GM18498 (cell line): ENCODE results near the gene USP6.
"Not testable (repeated sequence)": the region's sequence is repeated elsewhere in the genome, so short reads cannot be mapped to it uniquely, and the experiment has no call there.

Source experiments
- ATAC-seq: cut with Tn5 transposase; IDR thresholded peaks from one replicate; pipeline ENCODE4 v1.9.1; 2021; ENCODE audit warnings: mild to moderate bottlenecking, moderate library complexity; ENCODE audit not compliant: unreplicated experiment

USP6 gene

DNA sequence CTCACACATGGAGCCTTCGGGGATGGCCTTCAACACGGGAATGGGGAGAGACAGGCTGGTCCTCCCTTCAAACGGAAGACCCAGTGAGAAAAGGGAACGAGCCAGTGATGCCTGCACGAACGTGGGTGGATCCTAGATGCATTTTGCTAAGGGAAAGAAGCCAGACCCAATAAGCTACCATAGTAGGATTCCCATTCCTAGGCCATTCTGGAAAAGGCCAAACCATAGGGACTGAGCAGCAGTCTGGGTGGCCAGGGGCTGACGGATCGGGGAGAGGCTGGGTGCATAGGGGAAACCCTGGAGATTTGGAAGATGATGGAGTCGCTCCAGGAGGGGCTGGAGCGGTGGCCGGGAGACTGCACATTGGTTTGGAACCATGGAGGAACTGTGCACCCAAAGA, 18.7 kb downstream of the USP6 start:
- not testable (repeated sequence) for ATAC-seq

- not testable (repeated sequence) for ATAC-seq
Measured at GRCh38 chr17:5135131-5135712, 19.4 kb downstream of the USP6 start.

GRCh38 chr17:5135726-5136579, 20.1 kb downstream of the USP6 start:
- no peak for ATAC-seq

DNA sequence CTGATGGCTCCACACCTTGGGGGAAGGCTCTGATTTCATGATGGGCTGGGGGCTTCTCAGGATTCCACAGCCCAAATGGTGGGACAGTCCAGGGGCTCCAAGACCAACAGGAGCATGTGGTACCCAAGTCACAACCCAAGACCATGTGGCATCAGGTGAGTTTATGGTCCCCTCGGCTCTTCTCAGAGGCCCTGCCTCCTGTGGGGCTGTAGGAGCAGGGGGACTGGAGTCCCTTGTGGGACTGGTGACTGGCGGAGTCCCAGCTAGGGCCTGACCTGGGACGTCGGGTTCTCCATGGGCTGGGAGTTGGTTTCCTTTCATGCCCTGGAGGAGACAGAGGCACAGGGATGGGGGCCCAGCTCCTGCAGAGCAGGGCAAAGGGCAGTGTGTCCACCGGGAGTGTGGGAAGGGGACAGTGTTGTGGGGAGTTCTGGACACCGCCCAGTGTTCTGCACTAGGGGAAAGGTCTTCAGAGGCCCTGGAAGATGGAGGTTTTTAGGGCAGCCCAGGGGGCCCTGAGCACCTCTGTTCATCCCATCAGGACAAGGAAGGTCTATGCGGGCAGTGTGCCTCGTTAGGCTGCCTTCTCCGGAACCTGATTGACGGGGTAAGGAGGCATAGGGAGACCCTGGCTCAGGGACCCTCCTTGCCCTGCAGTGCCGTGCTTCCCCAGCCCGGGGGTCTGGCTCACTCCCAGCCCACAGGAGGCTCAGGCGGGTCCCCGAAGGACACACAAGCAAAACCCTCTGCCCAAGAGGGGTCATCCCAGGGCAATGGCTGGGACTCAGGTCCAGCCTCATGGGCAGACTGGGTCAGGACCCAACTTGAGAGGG, 21.0 kb downstream of the USP6 start:
- ATAC-seq = not testable (repeated sequence)

GRCh38 chr17:5137511-5138197, 21.8 kb downstream of the USP6 start:
- ATAC-seq = not testable (repeated sequence)

GRCh38 chr17:5138198-5138544, 22.3 kb downstream of the USP6 start:
- not testable (repeated sequence) for ATAC-seq

DNA sequence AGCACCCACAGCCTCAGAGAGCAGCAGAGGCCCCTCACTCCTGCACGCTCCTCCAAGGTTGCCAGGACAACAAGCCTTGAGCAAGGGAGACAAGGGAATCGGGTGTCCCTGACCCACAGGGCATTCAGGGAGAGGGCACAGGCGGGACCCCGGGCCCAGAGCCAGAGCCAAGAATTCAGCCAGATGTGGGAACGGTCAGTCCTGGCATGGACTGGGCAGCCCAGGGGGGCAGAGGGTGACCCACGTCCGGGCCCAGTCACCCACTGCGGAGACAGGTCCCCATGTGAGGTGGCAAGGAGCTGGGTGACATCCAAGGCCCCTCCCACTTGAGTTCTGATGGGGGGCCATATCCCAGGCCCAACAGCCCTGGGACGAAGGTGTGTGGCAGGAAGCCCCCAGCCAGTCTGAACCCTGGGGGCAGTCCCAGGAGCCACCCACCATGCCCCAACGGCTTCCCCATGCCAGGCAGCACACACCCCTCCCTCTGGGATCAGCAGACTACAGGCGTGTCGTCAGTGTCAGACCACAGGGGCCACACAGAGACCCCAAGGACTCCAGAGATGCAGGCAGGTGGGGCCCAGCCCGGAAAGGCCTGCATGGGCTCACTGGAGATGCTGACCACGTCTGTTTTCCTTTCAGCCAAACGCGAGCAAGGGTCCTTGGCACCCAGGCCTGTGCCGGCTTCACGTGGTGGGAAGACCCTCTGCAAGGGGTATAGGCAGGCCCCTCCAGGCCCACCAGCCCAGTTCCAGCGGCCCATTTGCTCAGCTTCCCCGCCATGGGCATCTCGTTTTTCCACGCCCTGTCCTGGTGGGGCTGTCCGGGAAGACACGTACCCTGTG, 23.0 kb downstream of the USP6 start:
- no peak for ATAC-seq

DNA sequence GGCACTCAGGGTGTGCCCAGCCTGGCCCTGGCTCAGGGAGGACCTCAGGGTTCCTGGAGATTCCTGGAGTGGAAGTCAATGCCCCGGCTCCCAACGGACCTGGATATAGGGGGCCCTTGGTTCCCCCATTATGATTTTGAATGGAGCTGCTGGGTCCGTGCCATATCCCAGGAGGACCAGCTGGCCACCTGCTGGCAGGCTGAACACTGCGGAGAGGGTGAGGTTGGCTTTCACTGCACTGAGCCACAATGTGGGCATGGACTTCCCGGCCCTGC, 23.6 kb downstream of the USP6 start:
- ATAC-seq = no peak

DNA sequence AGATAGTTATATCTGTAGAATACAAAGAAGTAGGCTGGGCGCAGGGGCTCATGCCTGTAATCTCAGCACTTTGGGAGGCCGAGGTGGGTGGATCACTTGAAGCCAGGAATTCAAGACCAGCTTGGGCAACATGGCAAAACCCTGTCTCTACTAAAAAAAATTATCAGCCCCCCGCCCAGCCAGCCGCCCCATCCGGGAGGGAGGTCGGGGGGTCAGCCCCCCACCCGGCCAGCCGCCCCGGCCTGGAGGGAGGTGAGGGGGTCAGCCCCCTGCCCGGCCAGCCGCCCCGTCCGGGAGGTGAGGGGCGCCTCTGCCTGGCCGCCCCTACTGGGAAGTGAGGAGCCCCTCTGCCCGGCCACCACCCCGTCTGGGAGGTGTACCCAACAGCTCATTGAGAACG, 27.0 kb downstream of the USP6 start:
- ATAC-seq = not testable (repeated sequence)

GRCh38 chr17:5146122-5146521, 30.3 kb downstream of the USP6 start:
- ATAC-seq = not testable (repeated sequence)

- ATAC-seq = not testable (repeated sequence)
Measured at GRCh38 chr17:5160702-5161101, 44.9 kb downstream of the USP6 start.

DNA sequence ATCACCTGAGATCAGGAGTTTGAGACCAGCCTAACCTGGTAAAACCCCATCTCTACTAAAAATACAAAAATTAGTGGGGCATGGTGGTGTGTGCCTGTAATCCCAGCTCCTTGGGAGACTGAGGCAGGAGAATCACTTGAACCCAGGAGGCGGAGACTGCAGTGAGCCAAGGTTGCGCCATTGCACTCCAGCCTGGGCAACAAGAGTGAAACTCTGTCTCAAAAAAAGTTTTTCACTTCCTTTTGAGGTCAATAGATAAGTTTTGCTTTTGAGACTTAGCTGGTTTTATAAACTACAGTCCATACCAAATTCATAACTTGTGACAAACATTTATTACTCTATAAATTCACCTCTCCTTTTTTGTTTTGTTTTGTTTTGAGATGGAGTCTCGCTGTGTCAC, 46.0 kb downstream of the USP6 start:
- not testable (repeated sequence) for ATAC-seq

DNA sequence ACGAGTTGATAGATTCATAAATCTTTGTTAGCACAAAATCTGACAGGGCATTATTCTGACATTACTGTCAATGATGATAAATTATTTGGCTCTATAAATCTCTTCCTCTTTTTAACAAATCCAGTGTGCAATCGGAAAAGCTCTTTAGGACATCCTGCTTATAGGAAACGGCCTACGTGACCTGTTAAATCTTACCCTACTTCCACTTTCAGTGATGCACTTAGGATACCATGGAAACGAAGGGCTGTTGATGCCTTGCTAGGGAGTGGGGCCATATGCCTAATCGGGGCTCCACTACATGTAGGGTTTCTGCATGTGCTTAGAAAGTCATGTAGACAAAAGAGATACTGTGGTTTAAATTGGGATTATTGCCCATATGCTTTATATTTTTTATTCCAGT, 48.6 kb downstream of the USP6 start:
- ATAC-seq = no peak

GRCh38 chr17:5165791-5166564, 50.1 kb downstream of the USP6 start:
- not testable (repeated sequence) for ATAC-seq

DNA sequence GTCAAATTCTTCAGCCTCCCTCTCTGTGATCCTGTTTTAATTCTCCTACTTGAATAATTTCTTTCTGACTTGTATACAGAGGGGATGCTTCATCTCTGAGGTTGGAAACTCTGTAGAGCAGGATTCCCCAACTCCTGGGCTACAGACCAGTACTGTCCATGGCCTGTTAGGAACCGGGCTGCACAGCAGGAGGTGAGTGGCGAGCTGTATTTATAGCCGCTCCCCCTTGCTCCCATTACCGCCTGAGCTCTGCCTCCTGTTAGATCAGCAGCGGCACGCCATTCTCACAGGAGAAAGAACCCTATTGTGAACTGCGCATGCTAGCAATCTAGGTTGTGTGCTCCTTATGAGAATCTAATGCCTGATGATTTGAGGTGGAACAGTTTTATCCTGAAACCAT, 59.2 kb downstream of the USP6 start:
- not testable (repeated sequence) for ATAC-seq

DNA sequence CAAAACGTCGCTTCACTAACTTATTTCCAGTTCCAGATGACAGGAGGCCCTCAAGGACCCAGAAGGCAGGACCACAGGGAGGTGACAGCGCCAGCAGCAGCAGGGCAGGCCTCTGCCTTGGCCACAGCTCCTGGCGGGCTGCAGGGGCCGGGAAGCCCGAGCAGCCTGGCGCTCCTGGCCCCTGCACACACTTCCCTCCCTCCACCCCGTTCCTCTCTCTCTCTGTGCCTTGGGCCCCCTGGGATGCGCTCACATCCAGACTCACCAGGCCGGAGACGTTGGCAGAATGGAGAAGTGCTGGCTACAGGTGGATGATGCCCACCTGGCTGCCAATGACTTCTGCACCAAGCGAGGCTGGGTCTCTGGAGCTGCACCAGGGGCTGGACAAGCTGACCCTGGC, 63.2 kb downstream of the USP6 start:
- ATAC-seq = no peak

DNA sequence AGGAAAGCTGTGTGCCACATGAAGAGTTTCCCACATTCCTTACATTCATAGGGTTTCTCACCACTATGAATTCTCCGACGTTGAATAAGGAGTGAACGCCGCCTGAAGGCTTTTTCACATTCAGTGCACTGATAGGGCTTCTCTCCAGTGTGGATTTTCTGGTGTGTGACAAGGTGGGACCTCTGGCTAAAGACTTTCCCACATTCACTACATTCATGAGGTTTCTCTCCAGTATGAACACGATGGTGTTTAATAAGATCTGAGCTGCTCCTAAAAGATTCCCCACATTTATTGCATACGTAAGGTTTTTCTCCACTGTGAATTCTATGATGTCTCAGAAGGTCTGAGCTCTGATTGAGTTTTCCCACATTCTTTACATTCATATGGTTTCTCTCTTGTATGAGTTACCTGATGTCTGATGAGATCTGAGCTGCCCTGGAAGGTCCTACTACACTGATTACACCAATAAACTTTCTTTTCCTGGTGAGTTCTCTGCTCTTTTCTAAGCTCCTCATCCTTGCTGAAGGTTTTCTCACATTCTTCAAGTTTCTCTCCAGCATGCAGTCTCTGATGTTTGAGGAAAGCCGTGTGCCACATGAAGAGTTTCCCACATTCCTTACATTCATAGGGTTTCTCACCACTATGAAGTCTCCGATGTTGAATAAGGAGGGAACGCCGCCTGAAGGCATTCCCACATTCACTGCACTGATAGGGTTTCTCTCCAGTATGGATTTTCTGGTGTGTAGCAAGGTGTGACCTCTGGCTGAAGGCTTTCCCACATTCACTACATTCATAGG, 65.9 kb downstream of the USP6 start:
- ATAC-seq = no peak

DNA sequence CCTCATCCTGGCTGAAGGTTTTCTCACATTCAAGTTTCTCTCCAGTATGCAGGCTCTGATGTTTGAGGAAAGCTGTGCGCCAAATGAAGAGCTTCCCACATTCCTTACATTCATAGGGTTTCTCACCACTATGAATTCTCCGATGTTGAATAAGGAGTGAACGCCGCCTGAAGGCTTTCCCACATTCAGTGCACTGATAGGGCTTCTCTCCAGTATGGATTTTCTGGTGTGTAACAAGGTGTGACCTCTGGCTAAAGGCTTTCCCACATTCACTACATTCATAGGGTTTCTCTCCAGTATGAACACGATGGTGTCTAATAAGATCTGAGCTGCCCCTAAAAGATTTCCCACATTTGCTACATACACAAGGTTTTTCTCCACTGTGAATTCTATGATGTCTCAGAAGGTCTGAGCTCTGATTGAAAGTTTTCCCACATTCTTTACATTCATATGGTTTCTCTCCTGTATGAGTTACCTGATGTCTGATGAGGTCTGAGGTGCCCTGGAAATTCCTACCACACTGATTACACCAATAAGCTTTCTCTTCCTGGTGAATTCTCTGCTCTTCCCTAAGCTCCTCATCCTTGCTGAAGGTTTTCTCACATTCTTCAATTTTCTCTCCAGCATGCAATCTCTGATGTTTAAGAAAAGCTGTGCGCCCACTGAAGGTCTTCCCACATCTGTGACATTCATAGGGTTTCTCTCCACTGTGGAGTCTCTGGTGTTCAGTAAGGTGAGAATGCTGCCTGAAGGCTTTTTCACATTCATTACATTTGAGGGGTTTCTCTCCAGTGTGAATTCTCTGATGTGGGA, 67.0 kb downstream of the USP6 start:
- no peak for ATAC-seq
